Kidney capillary endothelial cell (primary cell): ENCODE data around the gene SLC2A11.
A peak's percentile ranks its signal among the peaks of the same experiment; 100 is the strongest.
"Not testable (repeated sequence)": the region's sequence is repeated elsewhere in the genome, so short reads cannot be mapped to it uniquely, and the experiment has no call there.

Source experiments
- DNase-seq: peaks from one replicate; pipeline ENCODE4 v3.0.0-alpha.2; 2018; ENCODE audit warnings: low spot score

Gene SLC2A11

GRCh38 chr22:23891726-23892125, 34.1 kb downstream of the SLC2A11 start:
- no peak for DNase-seq

- DNase-seq, result no peak
Measured at GRCh38 chr22:23892130-23892529, 34.5 kb downstream of the SLC2A11 start.

GRCh38 chr22:23892706-23893105, 35.0 kb downstream of the SLC2A11 start:
- no peak for DNase-seq

GRCh38 chr22:23893121-23893944, 35.7 kb downstream of the SLC2A11 start:
- no peak for DNase-seq

GRCh38 chr22:23893945-23894709, 36.5 kb downstream of the SLC2A11 start, which contains the start of gene MIF:
Gene MIF (plus strand): TSS chr22:23894383. CDS start chr22:23894475, 92 bp downstream.
- peak; percentile 91 for DNase-seq

- peak; percentile 63 for DNase-seq
Measured at GRCh38 chr22:23894710-23895598, 37.3 kb downstream of the SLC2A11 start.

- DNase-seq, result no peak
Measured at GRCh38 chr22:23895599-23896144, 38.0 kb downstream of the SLC2A11 start.

GRCh38 chr22:23896166-23896522, 38.5 kb downstream of the SLC2A11 start:
- DNase-seq, result no peak

GRCh38 chr22:23896523-23897186, 39.0 kb downstream of the SLC2A11 start:
- DNase-seq, result no peak

- no peak for DNase-seq
Measured at GRCh38 chr22:23897320-23897719, 39.6 kb downstream of the SLC2A11 start.

- DNase-seq, result no peak
Measured at GRCh38 chr22:23898006-23898974, 40.6 kb downstream of the SLC2A11 start.

GRCh38 chr22:23899042-23899745, 41.5 kb downstream of the SLC2A11 start:
- no peak for DNase-seq

GRCh38 chr22:23900227-23900626, 42.6 kb downstream of the SLC2A11 start:
- DNase-seq, result not testable (repeated sequence)

- DNase-seq, result no peak
Measured at GRCh38 chr22:23901600-23901999, 43.9 kb downstream of the SLC2A11 start.

GRCh38 chr22:23903328-23903971, 45.8 kb downstream of the SLC2A11 start:
- no peak for DNase-seq

GRCh38 chr22:23904573-23905254, 47.0 kb downstream of the SLC2A11 start:
- DNase-seq, result no peak

GRCh38 chr22:23906641-23907040, 49.0 kb downstream of the SLC2A11 start:
- no peak for DNase-seq

- not testable (repeated sequence) for DNase-seq
Measured at GRCh38 chr22:23907423-23907822, 49.7 kb downstream of the SLC2A11 start.
